OCI-LY7 (cell line): ENCODE data around the gene STAB1.

Experiments used
- CTCF ChIP-seq: fragments of 200-600 bp; sonication (generic); conservative IDR thresholded peaks from 2 replicates; pipeline ENCODE4 v1.5.1; 2014; ENCODE audit warnings: mild to moderate bottlenecking, antibody characterized with exemption, low read length, moderate library complexity, mixed read lengths
- EZH2phosphoT487 ChIP-seq: fragments of 200-600 bp; sonication (generic); IDR thresholded peaks from 2 replicates; pipeline ENCODE4 v1.6.1; 2018; ENCODE audit warnings: low read depth, borderline replicate concordance, mild to moderate bottlenecking, mixed run types, antibody characterized with exemption, low read length, moderate library complexity, mixed read lengths

- TF ChIP-seq CTCF (no peak), EZH2phosphoT487 (no peak)
Observed at GRCh38 chr3:52450489-52451236, 44.5 kb upstream of the STAB1 start.
